ENCODE measurements around the gene SRRM1.
A peak's percentile ranks its signal among the peaks of the same experiment; 100 is the strongest.
"Not testable (repeated sequence)": the region's sequence is repeated elsewhere in the genome, so short reads cannot be mapped to it uniquely, and the experiment has no call there.

SRRM1 gene

DNA sequence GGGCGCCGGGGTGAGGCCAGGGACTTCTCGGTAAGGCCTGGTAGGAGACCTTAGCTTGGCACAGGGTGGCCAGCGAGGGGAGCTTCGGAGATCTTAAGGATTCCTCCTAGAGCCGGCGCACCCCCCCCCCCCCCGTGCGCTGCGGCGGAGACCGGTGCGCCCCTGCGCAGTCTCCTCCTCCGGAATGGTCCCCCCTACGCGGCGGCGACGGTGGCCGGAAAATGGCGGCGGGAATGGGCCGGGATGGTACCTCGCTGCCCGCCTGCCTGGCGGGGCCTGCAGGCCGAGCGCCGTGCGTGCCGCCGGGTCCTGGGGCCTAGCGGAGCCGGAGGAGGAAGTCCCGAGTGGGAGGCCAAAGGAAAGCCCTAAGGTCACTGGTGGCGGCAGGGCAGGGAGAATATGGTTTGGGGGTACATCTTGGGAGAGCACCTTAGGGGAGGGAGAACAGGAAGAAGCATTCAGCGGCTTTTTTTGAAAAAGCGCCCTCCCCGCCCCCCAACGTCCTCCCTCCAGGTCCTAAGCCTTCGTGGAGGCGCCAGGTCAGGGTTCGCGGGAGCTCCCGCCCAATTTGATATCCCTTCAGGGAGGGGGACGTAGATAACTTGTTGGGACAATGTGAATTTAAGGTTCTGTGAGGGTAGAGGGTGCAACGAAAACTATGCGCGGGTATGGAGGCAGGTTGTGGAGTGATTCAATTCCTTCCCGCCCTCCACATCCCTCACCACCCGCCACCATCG lies 429 bp downstream of the SRRM1 start:
- peak; percentile 55 to 80 (median 73) for DNase-seq

DNA sequence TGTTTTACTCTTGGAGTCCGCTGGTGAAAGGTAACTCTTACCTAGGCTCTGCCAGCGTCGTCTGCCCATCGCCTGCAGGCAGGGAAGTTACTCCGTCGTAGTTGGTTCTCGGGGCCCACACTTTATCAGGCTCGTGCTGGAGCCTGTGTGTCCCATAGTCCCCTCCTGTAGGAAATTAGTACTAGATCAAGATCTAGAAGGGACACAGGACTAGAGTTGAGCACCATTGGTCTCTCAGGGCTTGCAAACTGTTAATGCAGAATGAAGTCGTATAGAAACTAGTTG lies 940 bp downstream of the SRRM1 start:
- peak; percentile 2 to 18 (median 12) for DNase-seq

DNA sequence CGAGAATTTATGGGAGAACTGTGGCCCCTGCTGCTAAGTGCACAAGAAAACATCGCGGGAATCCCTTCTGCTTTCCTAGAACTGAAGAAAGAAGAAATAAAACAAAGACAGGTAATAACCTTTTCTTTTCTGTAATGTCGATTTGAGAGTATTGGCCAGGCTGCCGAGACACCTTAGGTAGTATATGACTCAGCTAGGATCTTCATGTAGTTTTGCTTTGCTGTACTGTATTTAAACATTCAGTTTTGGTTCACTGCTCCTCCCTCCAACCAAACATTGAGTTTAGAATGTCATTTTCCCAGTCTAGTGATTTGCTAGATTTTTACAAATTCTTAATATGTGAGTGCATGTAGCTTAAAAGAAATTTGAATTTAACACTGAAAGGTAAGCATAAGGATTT lies 5.8 kb downstream of the SRRM1 start:
- no peak for DNase-seq

DNA sequence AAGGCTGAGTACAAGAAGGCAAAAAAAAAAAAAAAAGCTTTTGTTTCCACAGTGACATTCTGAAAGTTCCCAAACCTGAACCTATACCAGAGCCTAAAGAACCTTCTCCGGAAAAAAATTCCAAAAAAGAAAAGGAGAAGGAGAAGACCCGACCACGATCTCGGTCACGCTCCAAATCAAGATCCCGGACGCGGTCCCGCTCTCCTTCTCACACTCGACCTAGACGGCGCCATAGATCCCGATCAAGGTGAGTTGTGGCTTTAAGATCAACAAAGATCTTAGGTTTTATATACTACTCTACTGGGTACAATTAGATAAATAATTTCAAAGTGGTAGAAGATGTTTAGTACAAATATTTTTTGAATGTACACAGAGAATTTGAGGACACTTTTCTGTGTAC lies 9.3 kb downstream of the SRRM1 start:
- DNase-seq: no peak

DNA sequence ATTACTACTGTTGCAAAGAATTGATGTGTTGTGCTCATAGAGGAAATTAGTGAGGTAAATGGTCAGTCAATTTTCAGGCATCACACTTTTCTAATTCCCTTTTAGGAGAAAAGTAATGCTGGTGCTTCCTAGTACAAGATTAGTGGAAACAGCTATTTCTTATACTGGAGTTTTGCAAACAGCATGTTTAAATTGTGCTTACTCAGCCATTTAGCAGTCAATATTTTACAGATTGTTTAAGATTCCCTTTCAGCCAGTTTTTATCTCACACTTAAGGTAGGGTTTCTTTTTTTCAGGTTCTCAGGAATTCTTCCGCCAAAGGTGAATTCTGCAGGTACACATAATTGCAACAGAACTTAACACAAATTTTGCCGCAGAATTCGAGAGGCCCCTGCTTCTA lies 10.9 kb downstream of the SRRM1 start:
- DNase-seq: no peak

DNA sequence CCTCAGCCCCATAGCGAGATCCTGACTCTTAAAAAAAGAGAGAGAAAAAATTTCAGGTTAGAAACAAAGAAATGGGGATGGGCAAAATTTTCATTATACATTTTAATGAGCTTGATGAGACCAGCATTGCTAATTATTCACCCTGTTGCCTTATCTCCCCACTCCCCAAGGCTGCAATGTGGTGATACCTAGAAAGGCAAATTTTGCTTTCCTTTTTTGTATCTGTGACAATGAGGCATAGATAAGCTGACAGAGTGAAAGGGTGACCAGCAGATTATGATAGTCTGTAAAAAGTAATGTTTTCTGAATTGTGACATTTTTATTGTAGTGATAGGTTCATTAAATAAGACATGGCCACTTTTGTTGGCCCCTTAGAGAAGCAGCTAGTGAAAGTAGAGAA lies 12.9 kb downstream of the SRRM1 start:
- DNase-seq: no peak

DNA sequence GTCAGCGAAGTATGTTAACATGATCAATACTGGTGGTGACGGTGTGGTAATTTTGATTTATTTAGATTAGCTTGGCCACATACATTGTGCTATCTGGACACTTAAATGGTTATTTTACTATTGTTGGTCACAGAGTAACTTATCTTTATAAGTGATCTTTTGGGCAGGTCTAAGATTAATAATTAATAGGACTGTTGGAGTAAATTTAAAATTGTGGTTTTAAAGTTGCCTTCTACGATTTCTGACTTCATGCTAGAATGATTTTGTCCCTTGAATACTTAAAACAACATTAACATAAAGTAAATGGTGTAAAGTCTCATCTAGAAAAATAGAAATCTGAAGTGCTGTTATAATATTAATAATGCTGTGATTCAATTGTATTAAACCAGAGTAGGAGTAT lies 14.7 kb downstream of the SRRM1 start:
- DNase-seq: no peak

DNA sequence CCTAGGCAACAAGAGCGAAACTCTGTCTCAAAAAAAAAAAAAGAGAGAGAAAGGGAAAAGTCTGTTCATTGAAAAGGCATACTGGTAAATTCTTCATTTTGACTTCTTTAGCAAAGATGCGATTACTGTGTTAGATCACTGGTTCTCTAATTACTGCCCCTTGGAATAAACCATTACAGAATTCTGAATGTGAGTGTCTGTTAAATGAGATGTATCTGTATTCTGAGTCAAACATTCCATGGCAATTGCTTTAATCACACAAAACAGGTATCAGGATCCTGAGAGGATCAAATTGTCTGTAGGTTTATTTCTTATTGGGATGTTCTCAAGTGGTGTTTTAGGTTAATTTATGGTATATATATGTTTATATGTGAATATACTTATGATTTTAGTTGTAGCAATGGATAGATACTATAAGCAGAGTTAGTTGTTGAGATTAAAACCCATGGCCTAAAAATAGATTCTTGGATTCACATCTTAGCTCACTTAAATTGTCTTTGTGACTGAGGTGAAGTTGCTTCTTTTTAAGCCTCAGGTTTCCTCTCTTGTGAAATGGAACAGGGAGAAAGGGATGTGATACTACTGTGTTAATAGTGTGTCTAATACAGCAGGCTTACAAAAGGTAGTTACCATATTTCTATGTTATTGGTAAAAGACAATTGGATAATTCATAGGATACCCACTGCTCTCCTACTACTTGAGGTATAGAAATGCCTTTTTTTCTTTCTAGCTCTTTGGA lies 16.2 kb downstream of the SRRM1 start:
- no peak for DNase-seq

DNA sequence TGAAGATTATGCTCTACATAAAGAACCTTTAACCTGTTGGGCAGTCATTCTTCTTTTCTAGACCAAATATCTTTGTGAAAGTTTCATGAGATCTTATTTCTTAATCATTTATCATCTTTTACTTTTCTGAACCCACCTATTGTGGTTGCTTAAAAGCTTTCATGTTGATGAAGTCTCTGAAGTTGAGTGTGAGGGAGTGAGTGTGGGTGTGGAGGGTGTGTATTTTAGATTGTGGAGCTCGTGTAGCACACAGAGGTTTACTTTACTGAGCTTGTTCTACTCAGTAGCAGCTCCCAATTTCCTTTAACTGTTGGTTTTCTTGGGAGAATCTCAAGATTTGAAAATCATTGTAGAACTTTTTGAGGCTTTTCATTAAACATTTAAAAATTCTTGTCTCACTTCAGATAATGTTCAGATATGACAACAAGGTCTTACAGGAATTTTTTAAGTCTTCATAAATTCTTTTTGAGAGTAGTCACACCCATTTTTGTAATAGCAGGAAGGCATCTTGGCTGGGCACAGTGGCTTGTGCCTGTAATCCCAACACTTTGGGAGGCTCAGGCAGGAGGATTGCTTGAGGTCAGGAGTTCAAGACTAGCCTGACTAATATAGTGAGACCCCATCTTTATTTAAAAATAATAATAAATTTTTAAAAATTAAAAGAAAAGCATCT lies 17.0 kb downstream of the SRRM1 start:
- DNase-seq: no peak

DNA sequence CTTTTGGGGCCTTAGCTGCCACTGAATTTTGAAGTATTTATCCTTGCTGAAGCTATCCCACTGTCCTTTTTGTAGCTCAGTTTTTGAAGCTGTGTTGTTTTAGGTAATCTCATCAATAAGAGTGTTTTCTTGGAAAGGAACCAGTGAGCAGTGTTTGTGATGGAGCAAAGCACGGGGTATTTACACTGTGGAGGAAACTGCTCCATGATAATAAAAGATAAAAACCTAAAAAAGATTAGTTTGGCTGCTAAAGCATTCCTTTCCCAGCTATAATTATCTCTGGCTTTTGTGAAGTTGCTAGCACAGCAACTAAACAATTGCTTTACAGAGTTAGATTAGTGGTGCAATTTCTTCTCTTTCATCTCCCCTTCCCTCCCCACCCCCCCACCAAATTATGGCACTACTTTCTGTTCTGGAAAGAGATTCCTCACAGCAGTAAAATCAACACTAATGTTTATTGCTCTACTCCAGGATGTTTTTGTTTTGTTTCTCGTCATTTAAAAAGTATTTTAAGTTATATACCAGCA lies 21.5 kb downstream of the SRRM1 start:
- no peak for DNase-seq

DNA sequence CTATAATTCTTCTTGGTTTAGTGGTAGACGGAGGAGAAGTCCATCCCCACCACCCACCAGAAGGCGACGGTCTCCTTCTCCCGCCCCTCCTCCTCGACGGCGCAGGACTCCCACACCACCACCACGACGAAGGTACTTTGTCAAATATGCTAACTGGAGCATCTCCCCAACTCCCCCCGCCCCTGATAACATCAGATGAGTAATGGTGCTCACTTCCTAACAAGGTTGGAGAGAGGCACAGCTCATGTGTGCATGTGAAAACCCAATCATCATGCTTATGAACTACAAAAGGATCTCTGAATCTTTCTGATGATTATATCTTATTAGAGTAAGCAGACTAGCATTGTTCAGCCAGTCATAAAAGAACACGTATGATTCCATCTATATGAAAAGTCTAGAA lies 23.7 kb downstream of the SRRM1 start:
- DNase-seq: no peak

DNA sequence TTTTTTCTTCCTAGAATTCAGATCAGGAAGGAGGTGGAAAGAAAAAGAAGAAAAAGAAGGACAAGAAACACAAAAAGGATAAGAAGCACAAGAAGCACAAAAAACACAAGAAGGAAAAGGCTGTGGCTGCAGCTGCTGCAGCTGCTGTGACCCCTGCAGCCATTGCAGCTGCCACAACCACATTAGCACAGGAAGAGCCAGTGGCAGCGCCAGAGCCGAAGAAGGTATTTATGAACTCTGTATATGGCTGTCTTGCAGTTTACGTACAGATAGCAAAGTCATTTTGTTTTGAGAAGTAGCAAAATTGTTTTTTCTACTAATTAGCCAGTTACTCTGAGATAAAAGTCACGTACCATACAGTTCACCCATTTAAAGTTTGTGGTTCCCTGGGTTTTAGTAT lies 28.3 kb downstream of the SRRM1 start:
- DNase-seq: not testable (repeated sequence)

DNA sequence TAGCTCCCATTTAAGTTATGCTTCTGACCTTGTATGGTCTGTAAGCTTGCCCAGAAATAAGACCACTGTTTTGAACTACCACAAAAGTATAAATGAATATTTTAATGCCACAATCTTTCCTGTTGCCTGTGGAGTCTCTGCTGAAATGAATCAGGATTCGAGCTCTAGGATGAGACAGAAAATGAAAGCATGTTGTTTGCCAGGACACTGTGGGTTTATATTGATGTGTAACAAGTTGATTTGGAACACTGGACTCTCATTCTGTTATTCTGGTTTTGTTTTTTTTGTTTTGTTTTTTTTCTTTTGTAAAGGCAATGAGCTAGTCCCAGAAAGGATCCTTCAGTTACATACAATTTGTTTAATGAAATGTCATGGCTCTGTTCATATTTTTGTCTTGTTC lies 29.6 kb downstream of the SRRM1 start:
- not testable (repeated sequence) for DNase-seq

DNA sequence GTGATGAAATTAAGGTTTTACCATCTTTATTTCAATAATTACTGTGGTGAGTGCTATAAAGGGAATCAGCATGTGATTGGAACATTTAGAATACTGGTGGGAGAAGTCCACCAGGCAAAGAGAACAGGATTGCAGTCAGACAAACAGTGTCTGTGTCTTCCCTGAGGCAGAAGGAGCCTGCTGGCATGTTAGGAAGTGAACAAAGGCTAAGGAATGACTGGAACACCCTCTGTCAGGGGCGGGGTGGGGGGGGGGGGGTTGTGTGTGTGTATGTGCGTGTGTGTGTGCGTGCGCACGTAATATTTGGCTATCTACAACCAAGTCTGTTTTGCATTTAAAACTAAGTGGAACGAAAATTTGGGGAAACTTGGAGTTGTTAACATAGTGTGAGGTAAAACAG lies 30.2 kb downstream of the SRRM1 start:
- DNase-seq: no peak

DNA sequence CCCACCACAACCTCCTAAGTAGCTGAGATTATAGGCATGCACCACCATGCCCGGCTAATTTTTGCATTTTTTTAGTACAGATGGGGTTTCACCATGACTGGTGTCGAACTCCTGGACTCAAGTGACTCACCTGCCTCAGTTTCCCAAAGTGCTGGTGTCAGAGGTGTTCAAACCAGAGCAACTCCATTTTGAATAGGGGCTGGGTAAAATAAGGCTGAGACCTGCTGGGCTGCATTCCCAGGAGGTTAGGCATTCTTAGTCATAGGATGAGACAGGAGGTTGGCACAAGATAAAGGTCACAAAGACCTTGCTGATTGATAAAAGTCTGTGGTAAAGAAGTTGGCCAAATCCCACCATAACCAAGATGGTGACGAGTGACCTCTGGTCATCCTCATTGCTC lies 35.3 kb downstream of the SRRM1 start:
- not testable (repeated sequence) for DNase-seq

DNA sequence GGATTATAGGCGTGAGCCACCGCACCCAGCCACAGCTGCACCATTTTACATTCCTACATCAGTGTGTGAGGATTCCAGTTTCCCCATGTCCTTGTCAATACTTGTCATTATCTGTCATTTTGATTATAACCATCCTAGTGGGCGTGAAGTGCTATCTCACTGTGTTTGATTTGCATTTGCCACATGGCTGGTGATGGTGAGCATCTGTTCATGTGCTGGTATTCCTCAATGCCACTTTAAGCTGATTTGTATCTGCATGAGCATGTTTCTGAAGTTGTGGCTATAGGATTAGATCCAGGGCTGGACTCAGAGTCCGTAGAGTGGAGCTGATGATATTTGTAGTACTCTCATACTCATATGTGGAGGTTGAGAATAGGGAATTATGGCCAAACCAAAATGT lies 36.6 kb downstream of the SRRM1 start:
- no peak for DNase-seq

DNA sequence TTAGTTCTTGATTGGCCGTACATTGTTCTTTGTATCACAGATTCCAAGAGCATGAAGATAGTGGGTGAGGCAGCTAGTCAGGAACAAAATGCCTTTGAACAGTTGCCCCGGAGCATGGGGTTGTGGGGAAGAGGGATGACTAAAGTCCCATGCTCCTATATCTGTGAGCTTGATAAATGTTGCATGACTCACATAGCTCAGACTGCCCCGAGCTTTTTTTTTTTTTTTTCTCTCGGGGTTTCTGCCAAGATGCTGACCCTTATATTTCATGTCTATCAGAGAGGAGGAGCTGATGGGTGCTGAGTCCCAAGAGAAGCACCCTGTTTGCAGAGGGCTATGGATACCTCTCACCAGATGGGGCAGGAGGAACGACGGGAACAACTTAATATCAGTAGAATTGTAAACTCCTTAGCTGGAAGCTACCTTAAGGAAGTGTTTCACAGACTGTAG lies 40.6 kb downstream of the SRRM1 start:
- peak; percentile 27 to 53 (median 30) for DNase-seq

DNA sequence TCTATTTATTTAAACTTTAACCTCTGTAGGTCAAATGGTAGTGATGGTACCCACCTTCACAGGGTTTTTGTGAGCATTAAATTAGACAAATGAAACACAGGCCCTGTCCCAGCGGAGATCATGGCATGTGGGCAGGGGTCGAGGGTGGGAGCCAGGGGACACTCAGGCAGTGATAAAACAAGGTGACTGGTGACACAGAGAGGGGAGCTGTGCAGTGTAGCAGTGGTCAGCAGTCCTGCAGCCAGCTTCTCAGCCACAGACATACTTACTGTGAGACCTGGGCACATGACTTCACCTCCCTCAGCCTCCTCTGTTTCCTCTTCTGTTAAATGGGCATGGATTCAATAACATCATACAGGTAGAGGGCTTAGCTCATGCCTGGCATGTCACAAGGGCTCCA lies 44.9 kb downstream of the SRRM1 start:
- DNase-seq: no peak

DNA sequence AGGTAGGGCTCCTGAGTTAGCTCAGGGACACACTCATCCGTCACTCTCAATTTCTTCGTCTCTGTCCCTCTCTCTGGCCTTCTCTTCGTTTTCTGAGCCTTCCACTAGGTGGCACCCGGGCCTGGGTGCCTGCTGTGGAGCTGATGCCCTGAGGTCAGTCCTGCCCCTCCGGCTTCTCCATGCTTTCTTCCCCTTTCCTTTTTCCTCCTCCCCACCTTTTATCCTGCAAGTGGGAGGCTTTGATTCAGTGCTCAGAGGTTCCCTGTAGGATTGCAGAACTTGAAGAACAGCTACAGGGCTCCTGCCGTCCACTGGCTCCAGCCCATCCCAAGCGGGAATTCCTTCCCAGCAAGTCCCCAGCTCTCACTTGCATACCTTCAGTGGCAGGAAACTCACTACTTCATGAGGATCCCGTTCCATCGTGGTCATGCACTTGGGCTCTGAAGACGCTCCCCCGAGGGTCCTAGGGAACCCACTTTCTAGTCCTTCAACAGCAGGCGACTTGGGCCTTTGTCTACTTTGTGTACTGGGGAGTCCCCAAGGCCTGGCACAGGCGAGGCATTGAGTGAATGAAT lies 45.6 kb downstream of the SRRM1 start:
- DNase-seq: peak; percentile 88 to 91 (median 90)

DNA sequence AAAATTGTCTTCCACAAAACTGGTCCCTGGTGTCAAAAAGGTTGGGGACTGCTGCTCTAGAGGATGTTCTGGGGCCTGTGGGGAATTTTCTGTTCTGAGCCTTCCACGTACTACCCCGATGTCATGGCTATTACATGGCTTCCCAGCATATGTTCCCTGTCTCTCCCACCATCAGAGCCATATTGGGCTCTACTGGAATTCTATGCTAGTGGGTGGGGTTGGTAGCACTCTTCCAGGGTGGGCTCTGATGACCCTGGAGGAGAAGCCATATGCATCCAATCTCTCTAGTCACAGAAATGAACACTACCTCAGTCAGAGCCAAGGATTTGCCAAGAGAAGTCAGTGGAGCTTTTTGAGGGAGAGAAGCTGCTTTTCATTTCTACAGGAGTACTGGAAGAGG lies 47.9 kb downstream of the SRRM1 start:
- DNase-seq: no peak

DNA sequence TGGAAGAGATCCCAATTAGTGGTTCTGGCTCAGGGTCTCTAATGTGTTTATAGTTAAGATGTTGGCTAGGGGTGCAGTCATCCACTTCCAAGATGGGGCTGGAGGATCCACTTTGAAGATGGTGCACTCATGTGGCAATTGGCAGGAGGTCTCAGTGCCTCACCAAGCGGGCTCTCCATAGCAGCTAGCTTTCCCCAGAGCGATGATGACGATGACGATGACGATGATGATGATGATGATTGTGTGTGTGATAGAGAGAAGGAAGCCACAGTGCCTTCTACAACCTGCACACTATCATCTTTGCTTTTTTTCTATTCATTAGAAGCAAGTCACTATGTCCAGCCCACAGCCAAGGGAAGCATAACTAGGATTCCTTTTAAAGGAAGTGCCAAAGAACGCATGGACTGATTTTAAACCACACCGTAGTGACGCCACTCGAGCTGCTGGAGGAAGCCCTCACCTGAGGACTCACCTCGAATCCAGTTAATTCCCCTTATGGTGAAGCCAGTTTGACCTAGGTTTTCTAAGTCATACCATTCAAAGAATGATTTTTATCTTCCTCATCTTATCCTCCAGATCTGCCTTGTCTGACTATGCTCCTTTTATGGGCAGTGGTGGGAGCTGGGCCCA lies 49.4 kb downstream of the SRRM1 start:
- DNase-seq: no peak

DNA sequence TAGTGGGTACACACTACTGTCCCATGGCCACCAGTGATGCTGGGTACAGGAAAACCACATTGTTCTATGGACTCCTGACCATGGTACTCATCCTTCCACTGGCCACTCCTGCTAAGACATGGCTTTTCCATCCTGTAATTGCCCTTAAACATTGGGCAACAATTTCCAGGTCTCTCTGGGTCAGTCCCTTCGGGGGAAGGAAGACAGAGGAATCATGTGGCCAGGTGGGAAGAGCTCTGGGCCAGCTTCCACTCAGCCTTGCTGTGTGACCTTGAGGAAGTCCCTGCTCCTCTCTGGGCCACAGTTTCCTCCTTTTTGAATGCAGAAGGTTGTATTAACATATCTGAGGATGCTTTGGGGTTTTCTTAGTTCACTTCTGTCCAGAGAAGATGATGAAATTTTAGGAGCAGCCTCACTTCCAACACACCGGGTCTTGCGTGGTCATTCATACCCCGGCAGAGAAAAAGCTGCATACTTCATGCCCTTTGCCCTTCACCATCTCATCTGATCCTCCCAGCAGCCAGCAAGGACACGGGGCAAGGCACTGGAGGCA lies 50.8 kb downstream of the SRRM1 start:
- DNase-seq: peak; percentile 67 to 88 (median 78)

Measured in suppressor macrophage (primary cell).